ENCODE measurements around the gene SRC.
A peak's percentile ranks its signal among the peaks of the same experiment; 100 is the strongest.

SRC gene

GRCh38 chr20:37401282-37401929 is 55.5 kb downstream of the SRC start:
- Histone ChIP-seq H3K36me3 (peaks cover 85% of the 10 kb centered on the region), H3K4me3 (no peak overlapping the region), H4K20me1 (no peaks in the 10 kb centered on the region), H3K27me3 (no peaks in the 10 kb centered on the region), H3K4me1 (peaks cover 5% of the 10 kb centered on the region), H3K9me3 (no peaks in the 10 kb centered on the region), H3K4me2 (no peak overlapping the region), H3K27ac (no peak overlapping the region), H3K9ac (no peak overlapping the region)
- TF ChIP-seq Cebpa-rat (IDR thresholded peaks at IDR 0.05) = no peak

GRCh38 chr20:37401930-37402675 is 56.2 kb downstream of the SRC start:
- H3K4me2 ChIP-seq = no peak overlapping the region
- H3K9ac ChIP-seq = no peak overlapping the region
- peaks cover 78% of the 10 kb centered on the region for H3K36me3 ChIP-seq
- no peaks in the 10 kb centered on the region for H4K20me1 ChIP-seq
- no peak overlapping the region for H3K4me3 ChIP-seq
- H3K9me3 ChIP-seq = no peaks in the 10 kb centered on the region
- TF ChIP-seq Cebpa-rat (IDR thresholded peaks at IDR 0.05) = no peak
- peaks cover 10% of the 10 kb centered on the region for H3K4me1 ChIP-seq
- H3K27ac ChIP-seq = no peak overlapping the region
- no peaks in the 10 kb centered on the region for H3K27me3 ChIP-seq

- no peak overlapping the region for H3K27ac ChIP-seq
- no peak for TF ChIP-seq Cebpa-rat (IDR thresholded peaks at IDR 0.05)
- H3K9me3 ChIP-seq = no peaks in the 10 kb centered on the region
- H3K4me1 ChIP-seq = peaks cover 23% of the 10 kb centered on the region
- H3K36me3 ChIP-seq = peaks cover 65% of the 10 kb centered on the region
- no peaks in the 10 kb centered on the region for H3K27me3 ChIP-seq
- no peak overlapping the region for H3K4me3 ChIP-seq
- H4K20me1 ChIP-seq = no peaks in the 10 kb centered on the region
- H3K4me2 ChIP-seq = no peak overlapping the region
- H3K9ac ChIP-seq = no peak overlapping the region
These were observed 57.4 kb downstream of the SRC start for GRCh38 chr20:37403107-37404033.

GRCh38 chr20:37404461-37404890 is 58.5 kb downstream of the SRC start:
- Histone ChIP-seq H3K4me1 (peaks cover 34% of the 10 kb centered on the region), H3K36me3 (peaks cover 54% of the 10 kb centered on the region), H3K9me3 (no peaks in the 10 kb centered on the region), H4K20me1 (no peaks in the 10 kb centered on the region), H3K4me2 (no peak overlapping the region), H3K27ac (no peak overlapping the region), H3K27me3 (no peaks in the 10 kb centered on the region), H3K9ac (no peak overlapping the region), H3K4me3 (no peak overlapping the region)
- TF ChIP-seq Cebpa-rat (IDR thresholded peaks at IDR 0.05) = no peak

- Histone ChIP-seq H4K20me1 (no peaks in the 10 kb centered on the region), H3K27me3 (no peaks in the 10 kb centered on the region), H3K4me3 (no peak overlapping the region), H3K4me2 (no peak overlapping the region), H3K9ac (no peak overlapping the region), H3K9me3 (no peaks in the 10 kb centered on the region), H3K4me1 (peaks cover 44% of the 10 kb centered on the region), H3K36me3 (peaks cover 45% of the 10 kb centered on the region), H3K27ac (no peak overlapping the region)
- no peak for TF ChIP-seq Cebpa-rat (IDR thresholded peaks at IDR 0.05)
These were observed 59.5 kb downstream of the SRC start for GRCh38 chr20:37405351-37405897.

GRCh38 chr20:37406010-37406998 is 60.4 kb downstream of the SRC start:
- peak overlapping the region; percentile 67 for H3K9ac ChIP-seq
- no peaks in the 10 kb centered on the region for H3K27me3 ChIP-seq
- peak overlapping the region; percentile 60 for H3K4me3 ChIP-seq
- peaks cover 37% of the 10 kb centered on the region for H3K36me3 ChIP-seq
- peak overlapping the region; percentile 96 for H3K4me2 ChIP-seq
- TF ChIP-seq Cebpa-rat (IDR thresholded peaks at IDR 0.05) = no peak
- H4K20me1 ChIP-seq = no peaks in the 10 kb centered on the region
- peak overlapping the region; percentile 70 for H3K27ac ChIP-seq
- peaks cover 52% of the 10 kb centered on the region for H3K4me1 ChIP-seq
- H3K9me3 ChIP-seq = no peaks in the 10 kb centered on the region

GRCh38 chr20:37407019-37407566 is 61.2 kb downstream of the SRC start:
- Histone ChIP-seq H3K27ac (0 out of 2 replicates have a peak overlapping the region, but pooled peaks have one; percentile 70), H3K4me1 (peaks cover 59% of the 10 kb centered on the region), H3K4me3 (peak overlapping the region; percentile 60), H3K27me3 (no peaks in the 10 kb centered on the region), H4K20me1 (no peaks in the 10 kb centered on the region), H3K9me3 (no peaks in the 10 kb centered on the region), H3K9ac (0 out of 2 replicates have a peak overlapping the region, but pooled peaks have one; percentile 67), H3K36me3 (peaks cover 29% of the 10 kb centered on the region), H3K4me2 (peak overlapping the region; percentile 96)
- TF ChIP-seq Cebpa-rat (IDR thresholded peaks at IDR 0.05) = no peak

- no peak for TF ChIP-seq Cebpa-rat (IDR thresholded peaks at IDR 0.05)
- no peak overlapping the region for H3K4me3 ChIP-seq
These were observed 61.6 kb downstream of the SRC start for GRCh38 chr20:37407573-37408002.

More at GRCh38 chr20:37407573-37408002, 61.6 kb downstream of the SRC start:
- Histone ChIP-seq H3K9ac (no peak overlapping the region), H3K27me3 (no peaks in the 10 kb centered on the region), H3K27ac (no peak overlapping the region), H4K20me1 (no peaks in the 10 kb centered on the region), H3K4me1 (peaks cover 64% of the 10 kb centered on the region), H3K36me3 (peaks cover 24% of the 10 kb centered on the region), H3K4me2 (peak overlapping the region; percentile 96), H3K9me3 (no peaks in the 10 kb centered on the region)

All from BLaER1 (cell line).